RCC 7860 (cell line): ENCODE data around the gene PI4KA.
"Not testable (repeated sequence)": the region's sequence is repeated elsewhere in the genome, so short reads cannot be mapped to it uniquely, and the experiment has no call there.

Experiments
- DNase-seq: peaks from one replicate; pipeline ENCODE4 v3.0.0-alpha.2; 2015; ENCODE audit warnings: low spot score
- FAIRE-seq: peaks from 2 replicates; lab custom pipeline; 2012; peaks lifted over from hg19 to GRCh38; lab: Jason Lieb, UNC

PI4KA gene

DNA sequence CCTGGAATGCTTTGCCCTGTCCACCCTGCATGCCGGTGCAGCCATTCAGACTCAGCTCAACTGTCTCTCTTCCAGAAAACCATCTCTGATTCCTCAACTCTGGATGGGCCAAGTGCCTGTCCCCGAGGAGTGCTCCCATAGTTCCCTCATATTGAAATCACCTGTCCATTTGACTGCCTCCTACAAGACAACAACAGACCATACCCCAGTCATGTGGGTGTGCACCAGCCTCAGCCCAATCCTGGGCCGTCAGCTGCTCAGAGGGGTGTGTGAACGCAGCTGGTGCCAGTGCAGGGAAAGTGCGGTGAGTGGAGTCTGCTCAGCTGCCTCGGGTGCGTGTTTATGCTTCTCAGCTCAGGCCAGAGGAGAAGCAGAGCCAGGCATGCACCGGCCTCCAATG, 126.2 kb downstream of the PI4KA start:
- FAIRE-seq, DNase-seq: not testable (repeated sequence)

DNA sequence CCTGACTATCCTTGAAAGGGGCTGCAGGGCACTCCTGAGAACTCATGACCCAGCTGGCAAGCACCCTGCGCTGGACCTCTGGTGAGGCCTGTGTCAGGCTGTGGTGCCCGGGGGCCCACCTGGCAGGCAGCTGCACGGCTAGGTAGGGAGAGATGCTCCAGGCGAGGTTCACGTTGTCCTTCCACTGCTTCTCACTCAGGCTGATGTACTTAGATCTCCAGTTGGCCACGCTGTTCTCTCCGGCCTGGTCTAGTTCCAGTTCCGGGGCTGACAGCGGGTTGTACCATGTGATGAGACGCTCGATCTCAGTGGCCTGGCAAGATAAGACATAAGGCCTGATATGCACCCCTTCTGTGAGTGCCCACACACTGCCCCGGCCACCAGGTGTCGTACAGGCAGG, 129.4 kb downstream of the PI4KA start:
- DNase-seq: no peak
- FAIRE-seq: no peak

DNA sequence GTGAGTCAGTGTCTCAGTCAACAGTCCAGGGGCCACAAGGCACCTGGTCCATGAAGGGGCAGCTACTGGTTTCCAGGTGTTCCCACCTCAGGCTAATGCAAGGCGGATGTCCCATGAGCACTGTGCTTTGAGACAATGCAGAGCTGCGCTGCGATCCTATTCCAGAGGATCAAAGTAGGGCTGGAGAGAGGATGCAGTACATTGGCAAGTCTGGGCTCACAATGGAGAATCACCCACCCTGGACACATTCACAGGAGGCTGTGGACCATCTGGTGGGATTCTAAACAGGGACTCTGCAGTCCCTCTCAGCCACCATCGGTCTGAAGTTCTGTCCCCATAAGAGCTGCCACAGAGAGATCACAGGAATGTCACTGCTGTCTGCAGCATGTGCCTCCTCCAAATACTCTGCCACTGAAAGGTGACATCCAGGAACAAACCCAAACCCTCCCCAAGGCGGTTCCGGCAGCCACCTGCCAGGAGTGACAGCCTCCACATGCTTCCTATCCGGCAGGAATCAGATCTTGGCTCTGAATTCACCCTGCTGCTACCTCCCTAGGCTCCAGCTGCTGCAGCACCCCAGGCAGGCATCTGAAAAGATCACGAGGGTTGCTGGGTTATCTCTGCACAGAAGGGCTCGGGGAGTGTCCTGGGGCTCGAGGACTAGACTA, 130.0 kb downstream of the PI4KA start:
- FAIRE-seq: no peak
- DNase-seq: no peak

DNA sequence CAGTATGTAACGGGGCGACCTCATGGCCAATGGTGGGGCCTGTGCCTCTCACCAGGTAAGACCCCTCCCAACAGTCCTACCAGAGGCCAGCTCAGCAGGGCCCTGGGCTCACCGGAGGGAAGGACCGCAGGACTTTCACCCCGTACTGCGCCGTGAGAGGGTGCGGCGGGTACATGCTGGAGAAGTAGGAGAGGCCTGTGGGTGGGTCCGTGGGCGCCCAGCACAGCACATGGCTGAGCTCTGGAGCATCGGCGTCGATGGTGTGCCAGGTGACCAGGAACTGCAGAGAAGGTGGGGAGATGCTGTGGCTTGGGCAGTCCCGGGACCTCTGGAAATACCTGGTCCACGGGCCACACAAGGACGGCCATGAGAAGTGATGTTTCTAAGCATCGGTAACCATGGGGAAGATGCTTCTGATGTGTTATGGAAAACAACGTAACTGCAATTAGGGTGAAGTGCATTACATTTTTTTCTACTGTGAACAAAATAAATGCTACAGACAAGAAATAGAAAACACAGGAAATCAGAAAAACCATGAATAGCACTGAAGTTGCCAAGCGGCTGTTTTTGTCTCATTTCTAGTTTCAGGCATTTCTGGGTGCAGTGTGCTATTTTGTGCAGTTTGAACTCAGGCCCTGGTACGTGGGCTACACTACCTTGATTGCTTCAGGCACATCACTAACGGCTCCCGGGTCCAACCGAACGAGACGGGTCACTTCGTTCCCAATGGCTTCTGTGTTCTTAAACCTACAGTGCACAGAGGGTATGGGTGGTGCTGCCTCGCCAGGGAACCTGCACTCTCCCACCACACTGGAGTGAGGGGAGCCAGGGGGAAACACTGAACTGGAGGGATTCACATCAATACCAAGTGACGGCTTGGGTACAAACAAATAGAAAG, 131.2 kb downstream of the PI4KA start:
- FAIRE-seq: no peak
- DNase-seq: no peak

DNA sequence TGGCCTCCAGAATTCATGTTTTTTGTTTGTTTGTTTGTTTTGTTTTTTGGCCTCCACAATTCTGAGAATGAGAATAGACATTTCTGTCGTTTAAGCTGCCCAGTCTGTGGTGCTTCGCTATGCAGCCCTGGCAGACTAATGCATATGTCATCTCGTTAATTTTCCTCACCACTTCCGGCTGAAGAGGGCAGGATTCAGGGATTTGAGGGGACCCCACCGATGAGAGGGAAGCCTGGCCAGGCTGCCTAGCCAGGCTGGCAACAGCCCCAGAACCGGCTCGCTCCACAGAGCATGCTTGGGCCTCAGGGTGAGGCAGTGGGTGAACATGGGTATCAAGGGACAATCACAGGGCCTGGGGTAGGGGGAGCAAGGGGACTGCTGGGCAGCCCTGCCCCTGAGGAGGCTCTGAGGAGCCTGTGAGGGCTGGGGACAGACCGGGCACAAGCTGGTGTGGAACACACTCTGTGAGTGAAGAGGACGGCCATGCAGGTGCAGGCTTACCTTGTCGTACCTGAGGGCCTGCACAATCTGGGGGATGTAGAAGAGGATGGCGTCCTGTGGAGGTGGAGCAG, 132.5 kb downstream of the PI4KA start:
- no peak for FAIRE-seq
- DNase-seq: no peak

DNA sequence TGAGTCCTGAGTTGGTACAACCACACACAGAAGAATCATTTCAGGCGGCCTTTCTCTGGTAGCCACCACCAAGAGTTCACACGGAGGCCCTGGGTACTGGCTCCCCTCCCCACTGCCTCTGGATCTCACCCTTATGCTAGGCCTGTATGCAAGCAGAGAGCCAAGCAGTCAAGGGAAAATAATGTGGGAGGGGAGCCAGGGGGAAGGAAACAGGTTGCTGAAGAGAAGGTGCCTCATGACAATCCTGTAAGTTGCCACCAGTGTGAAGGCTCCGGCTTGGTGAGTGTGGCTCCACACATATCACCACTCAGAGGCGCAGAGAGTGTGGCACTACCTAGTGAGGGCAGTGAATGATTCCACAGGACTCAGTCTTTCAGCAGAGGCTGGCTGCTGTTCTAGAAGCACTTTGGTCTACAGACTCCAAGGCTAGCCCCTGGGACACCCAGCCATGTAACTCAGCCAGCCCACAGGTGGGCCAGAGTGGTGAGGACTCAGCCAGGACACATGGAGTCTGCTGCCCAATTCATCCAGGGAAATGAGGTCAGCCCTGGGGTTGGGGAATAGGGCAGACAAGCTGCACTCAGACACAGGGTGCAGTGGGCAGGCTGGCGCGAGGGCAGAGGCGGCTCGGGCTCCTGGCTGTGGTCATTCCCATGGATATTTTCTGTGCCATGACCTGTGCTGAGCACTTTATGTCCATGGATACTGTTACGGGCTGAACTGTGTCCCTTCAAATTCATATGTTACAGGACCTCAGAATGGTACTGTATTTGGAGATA, 133.7 kb downstream of the PI4KA start:
- DNase-seq (no peak), FAIRE-seq (no peak)

DNA sequence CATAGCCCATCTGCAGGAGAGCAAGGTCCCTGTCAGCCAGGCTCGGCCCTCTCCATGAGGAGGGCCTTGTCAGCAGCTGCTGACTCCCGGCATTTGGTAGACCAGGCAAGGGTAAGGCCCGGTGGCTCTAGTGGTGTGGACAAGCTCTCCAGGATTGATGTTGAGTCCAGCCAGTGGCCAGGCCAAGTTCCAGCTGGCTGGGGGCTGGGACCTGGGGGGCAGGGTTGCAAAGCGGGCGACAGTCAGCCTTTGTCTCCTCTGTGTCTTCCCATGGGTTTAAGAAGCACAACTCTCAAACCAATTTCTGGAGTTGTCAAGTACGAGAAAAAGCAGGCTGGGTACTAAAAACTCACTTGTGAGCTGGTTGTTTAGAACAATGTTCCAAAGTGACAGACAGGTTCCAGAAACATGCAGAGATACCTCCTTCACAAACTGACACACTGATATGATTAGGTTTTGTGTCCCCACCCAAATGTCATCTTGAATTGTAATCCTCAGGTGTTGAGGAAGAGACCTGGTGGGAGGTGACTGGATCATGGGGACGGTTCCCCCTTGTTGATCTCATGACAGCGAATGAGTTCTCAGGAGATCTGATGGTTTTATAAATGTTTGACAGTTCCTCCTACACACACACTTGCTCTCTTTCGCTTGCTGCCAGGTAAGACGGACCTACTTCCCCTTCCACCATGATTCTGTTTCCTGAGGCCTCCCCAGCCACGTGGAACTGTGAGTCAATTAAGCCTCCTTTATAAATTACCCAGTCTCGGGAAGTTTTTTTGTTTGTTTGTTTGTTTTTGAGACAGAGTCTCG, 137.0 kb downstream of the PI4KA start:
- DNase-seq (no peak), FAIRE-seq (no peak)

DNA sequence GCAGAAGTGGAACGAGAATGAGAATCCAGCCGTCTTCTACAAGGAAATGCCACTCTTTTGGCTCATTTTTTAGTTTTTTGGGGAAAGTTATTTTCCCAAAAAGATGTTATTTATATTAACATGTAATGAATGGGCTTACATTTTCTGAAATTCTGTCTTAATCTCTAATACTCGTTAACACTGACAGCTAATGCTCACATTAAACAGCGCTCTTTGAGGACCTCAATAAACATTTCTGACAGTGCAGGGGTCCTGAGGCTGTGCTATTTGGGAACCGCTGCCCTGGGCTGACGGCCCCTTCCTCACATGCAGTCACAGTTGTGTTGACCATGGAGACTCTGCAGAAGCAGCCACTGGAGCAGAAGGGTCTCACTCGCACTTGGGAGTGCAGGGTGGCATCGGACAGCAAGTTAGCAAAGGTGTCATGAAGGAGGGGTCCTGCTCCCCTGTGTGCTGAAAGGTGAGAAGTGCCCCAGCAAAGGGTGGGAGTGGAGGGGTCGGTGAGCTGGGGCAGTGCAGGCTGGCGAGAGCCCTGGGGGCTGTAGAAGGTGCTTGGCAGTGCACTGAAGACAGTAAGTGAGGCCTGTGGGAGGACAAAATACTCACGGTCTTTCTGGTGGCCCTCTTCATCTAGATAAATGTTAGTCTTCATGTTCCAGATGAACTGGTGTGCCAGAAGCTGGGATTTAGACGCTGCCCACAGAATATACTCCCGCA, 137.8 kb downstream of the PI4KA start:
- FAIRE-seq (no peak), DNase-seq (no peak)

DNA sequence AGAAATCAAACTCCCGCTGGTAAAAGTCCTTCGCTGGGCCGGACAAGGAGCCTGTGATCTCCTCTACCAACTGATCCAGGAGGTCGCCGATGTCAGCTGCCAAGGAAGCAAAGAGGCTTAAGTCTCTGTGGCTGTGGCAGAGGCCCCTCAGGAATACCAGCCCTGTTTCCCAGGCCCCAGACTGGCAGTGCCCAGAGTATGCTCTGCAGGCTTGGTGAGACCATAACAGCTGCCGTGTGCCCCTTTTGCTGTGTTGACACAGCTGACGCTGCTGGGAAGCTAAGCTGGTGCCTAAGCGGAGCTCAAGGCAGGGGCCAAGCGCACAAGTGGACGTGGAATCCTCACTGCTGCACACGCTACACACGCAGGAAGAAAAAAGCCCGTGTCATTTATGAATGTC, 139.9 kb downstream of the PI4KA start:
- not testable (repeated sequence) for DNase-seq, FAIRE-seq

DNA sequence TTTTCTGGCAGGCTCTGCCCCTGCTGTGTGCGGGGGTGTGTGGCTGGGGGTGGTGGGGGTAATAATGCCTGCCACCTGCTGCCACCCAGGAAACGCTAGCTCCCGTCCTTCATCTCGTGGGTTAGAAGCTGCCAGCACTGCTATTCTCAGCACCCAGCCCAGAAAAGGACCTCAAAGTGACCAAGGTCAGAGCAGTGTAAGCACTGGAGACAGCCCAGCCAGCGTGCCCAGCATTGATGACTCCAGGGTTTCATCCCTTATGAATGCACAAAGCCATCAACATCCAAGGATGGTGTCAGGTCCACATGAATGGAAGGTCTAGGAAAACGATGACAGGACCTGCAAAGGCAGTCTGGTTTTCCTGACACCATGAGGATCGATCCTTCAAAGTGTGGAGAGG, 140.6 kb downstream of the PI4KA start:
- DNase-seq, FAIRE-seq: not testable (repeated sequence)

DNA sequence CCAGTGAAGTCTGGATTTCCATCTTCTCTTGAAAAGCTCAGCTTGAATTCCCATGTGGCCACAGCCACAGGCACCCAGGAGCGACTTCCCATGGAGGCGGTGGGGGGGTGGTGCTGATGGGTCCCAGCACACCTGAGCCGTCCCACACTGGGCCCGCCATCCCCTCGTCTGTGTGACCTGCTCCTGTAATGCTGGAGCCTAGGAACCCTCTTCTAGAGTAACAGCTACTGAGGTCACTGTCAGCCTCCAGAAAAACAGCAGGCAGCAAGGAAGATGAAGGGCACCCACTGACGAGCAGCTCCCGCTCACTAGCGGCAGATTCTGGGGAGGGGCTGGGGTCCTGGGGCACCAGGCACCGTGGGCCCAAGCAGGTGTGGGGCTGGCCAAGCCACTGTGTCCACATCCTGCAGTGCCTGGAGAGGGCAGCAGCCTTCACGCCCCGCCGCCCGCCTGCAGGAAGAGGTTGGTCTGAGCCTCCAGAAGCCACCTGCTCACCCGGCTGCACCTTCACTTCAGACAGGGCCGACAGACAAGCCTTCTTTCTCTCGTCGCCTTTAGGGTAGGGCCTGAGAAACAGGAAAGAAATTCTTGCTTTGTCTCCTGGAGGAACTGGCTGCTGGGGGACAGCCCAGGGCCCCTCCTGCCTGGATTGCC, 141.3 kb downstream of the PI4KA start:
- FAIRE-seq, DNase-seq: not testable (repeated sequence)

DNA sequence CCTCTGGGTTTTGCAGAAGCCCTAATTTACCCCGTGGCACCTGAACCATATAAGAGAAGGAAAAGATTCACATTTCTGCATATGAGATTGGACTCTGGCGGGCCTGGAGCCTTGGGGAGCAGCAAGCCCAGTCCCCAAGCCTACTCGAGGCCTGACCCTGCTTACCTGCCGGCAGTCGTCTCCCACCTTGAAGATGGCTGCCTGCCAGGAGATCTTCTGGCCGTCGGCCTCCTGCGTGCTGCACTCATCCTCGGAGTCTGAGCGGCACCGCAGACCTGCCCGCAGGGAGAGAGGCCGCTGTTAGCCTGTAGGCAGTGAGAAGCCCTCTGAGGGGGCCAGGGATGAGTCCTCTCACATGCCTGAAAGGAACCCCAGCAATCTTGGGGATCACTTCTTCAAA, 145.5 kb downstream of the PI4KA start:
- not testable (repeated sequence) for FAIRE-seq, DNase-seq

DNA sequence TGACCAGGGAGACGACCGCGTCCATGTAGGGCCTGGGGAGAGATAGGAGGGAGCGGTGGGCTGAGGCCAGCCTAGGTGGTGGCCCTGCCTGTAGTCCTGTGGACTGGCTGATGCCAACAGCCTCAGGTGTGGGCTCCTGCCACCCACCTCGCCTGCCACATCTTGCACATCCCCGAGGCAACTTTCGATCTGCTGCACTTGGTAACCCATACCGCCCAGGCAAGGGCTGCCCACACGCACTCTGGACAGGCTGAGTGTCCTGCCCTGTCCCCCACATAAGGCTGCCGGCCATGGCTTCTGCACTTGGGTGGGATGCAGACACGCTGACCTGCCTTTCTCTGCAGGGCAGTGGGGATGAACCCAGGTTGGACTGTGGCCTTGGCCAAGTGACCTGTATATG, 148.6 kb downstream of the PI4KA start:
- not testable (repeated sequence) for FAIRE-seq, DNase-seq

DNA sequence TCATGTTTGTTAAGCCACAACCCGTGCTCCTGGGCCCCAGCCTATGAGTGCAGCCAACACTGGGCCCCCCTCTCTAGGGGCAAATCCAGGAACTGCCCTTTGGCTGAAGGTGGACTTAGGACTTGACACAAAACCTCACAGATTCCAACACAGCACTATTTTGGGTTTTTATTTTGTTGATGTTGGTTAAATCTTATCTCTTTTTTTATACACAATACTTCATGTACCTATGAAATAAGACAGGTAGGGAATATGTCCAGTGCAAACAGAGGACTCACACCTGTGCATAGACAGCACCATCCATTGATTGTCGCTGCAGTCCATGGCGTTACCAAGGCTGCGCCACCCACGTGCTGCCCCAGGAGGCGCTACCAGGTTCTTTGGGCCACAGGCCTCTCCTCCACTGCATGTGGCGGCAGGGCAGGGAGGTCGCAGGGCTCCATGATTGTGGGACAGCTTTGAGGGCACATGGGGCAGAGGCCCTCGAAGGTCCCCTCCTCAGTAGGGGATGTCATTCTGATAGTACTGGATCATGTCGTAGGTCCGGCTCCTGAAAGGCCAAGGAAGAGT, 151.0 kb downstream of the PI4KA start:
- not testable (repeated sequence) for DNase-seq, FAIRE-seq

DNA sequence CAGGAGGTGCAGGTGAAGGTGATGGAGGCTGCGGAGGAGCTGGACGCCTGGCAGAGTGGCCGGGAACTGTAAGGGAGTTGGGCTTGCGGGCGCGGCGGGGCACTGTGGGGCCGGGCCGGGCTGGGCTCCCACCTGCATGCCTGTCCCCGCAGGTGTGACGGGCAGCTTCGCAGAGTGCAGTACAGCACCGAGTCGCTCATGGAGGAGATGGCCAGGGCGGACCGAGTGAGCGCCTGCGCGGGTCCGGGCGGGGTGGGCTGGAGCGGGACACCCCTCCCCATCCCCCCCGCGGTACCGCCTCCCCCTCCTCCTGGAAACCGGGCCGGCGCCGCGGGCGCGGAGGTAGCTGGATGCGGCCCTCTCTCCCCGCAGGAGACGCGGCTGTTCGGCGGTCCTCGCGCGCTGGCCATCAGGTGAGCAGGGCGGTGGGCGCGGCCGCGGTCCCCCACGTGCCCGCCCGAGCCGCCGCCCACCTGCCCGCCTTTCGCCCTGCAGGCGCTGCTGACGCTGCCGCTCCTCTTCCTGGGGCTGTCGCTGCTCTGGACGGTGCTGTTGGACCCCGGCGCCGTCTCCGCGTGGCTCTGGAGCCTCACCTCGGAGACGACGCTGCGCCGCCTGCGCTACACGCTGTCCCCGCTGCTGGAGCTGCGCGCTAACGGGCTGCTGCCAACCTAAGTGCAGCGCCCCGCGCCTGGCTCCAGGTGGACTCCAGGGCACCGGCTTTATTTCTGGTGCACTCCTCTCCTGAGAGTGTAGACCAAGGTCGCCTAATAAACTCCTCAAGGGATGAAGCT, 154.6 kb downstream of the PI4KA start:
- DNase-seq, FAIRE-seq: not testable (repeated sequence)

DNA sequence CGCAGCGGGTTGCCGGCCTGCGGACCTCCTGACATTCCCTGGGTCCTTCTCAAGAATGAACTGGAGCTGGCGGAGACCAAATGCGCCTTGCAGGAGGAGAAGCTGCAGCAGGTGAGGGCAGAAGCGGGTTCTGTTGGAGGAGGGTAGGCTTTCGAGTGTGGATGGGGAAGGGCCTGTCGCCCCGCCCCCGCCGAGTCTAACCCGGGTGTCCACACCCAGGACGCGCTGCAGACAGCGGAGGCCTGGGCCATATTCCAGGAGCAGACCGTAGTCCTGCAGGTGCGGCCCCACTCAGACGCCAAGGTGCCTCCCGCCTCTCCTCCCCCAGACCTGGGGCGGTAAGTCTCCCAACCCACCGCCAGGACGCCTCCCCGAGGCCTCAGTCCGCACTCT, 155.2 kb downstream of the PI4KA start:
- not testable (repeated sequence) for FAIRE-seq, DNase-seq

DNA sequence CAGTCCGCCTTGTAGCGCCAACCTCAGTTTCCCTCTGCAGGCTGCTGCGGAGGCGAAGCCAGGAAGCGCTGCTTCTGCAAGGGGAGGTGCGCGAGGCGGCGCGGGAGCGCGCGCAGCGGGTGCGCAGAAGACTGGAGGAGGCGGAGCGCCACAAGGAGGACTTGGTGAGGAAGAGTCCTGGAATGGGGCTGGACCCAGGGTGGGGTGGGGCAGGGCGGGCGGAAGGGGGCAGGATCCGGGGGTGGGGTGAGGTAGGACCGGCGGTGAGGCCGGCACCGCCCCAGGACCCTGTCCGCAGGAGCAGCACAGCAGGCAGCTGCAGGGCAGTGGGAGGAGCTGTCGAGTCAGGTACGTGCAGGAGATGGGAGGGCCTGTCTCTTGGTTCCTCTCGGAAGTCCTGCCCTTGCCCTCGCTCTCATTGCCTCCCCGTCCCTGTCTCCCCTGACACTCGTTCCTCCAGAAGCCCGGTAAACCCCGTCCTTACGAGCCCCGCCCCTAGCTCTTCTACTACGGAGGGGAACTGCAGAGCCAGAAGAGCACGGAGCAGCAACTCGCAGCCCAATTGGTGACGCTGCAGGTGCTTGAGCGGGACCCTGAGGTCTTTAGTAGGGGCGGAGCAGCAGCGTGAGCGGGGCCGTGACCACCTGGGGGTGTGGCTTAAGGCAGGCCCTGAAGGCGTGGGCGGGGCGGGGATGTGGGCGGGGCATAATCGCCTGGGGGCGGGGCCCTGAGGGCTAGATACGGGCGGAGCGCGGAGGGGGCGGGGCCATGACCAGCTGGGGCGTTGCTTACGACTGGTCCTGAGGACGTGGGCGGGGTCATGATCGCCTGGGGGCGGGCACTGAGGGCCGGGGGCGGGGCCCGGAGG, 155.8 kb downstream of the PI4KA start:
- not testable (repeated sequence) for FAIRE-seq

More for the DNA sequence above, 155.8 kb downstream of the PI4KA start:
- DNase-seq: peak; percentile 87
